ENCODE results near the gene PELI2. TPM values are rescaled to one million over a fixed set of nuclear protein-coding genes. Genes with fewer than 3 reads are reported as not detected.

The PELI2 gene
- total RNA-seq, 2 donors from 2014 or later, result 4.4 to 7.0 TPM

- DNase-seq (ENCODE audit: low spot score), result no peak
- Histone ChIP-seq H3K9me3 (no peaks in the 10 kb centered on the region), H3K27ac (no peak overlapping the region), H3K4me1 (no peaks in the 10 kb centered on the region), H3K27me3 (no peaks in the 10 kb centered on the region), H3K4me3 (no peak overlapping the region), H3K36me3 (no peaks in the 10 kb centered on the region)
- TF ChIP-seq, protein P1, sequence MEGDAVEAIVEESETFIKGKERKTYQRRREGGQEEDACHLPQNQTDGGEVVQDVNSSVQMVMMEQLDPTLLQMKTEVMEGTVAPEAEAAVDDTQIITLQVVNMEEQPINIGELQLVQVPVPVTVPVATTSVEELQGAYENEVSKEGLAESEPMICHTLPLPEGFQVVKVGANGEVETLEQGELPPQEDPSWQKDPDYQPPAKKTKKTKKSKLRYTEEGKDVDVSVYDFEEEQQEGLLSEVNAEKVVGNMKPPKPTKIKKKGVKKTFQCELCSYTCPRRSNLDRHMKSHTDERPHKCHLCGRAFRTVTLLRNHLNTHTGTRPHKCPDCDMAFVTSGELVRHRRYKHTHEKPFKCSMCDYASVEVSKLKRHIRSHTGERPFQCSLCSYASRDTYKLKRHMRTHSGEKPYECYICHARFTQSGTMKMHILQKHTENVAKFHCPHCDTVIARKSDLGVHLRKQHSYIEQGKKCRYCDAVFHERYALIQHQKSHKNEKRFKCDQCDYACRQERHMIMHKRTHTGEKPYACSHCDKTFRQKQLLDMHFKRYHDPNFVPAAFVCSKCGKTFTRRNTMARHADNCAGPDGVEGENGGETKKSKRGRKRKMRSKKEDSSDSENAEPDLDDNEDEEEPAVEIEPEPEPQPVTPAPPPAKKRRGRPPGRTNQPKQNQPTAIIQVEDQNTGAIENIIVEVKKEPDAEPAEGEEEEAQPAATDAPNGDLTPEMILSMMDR (IDR thresholded peaks at IDR 0.05), result no peak
These were observed 155.7 kb downstream of the PELI2 start for GRCh38 chr14:56273951-56274350.

GRCh38 chr14:56274556-56274955 lies 156.3 kb downstream of the PELI2 start:
- no peak overlapping the region for H3K4me3 ChIP-seq
- no peak overlapping the region for H3K27ac ChIP-seq
- no peaks in the 10 kb centered on the region for H3K9me3 ChIP-seq
- no peaks in the 10 kb centered on the region for H3K36me3 ChIP-seq
- TF ChIP-seq, protein P1 (IDR thresholded peaks at IDR 0.05), result no peak
- no peaks in the 10 kb centered on the region for H3K4me1 ChIP-seq
- no peak for DNase-seq (ENCODE audit: low spot score)
- no peaks in the 10 kb centered on the region for H3K27me3 ChIP-seq

- DNase-seq (ENCODE audit: low spot score), result no peak
- TF ChIP-seq, protein P1 (IDR thresholded peaks at IDR 0.05), result no peak
- Histone ChIP-seq H3K4me3 (no peak overlapping the region), H3K4me1 (no peaks in the 10 kb centered on the region), H3K27me3 (no peaks in the 10 kb centered on the region), H3K9me3 (no peaks in the 10 kb centered on the region), H3K27ac (no peak overlapping the region), H3K36me3 (no peaks in the 10 kb centered on the region)
These were observed 157.9 kb downstream of the PELI2 start for GRCh38 chr14:56276108-56276507.

DNA sequence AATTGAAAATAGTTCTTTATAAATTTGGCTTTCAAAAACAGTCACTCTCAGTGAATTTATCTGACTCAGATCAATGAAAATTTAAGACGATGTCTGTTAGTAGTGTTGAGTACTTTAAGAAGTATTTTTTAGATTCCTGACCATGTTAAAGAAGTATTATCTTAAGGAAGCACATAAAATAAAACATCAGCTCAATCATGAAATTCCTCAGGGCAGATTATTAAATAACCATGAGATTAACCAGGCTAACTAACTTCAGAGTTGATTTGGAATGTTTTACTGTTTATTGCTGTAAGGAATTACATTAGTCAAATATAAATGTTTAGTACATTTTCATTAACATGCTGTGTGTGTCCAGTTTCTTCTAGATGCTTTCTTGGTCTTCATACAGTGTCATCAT lies 160.2 kb downstream of the PELI2 start:
- no peak for DNase-seq (ENCODE audit: low spot score)

GRCh38 chr14:56280843-56281242 lies 162.6 kb downstream of the PELI2 start:
- TF ChIP-seq, protein P1 (IDR thresholded peaks at IDR 0.05), result no peak
- Histone ChIP-seq H3K27me3 (no peaks in the 10 kb centered on the region), H3K9me3 (no peaks in the 10 kb centered on the region)

More for the DNA sequence above, 160.2 kb downstream of the PELI2 start:
- TF ChIP-seq, protein P1 (IDR thresholded peaks at IDR 0.05), result no peak
- Histone ChIP-seq H3K36me3 (no peaks in the 10 kb centered on the region), H3K4me1 (no peaks in the 10 kb centered on the region), H3K9me3 (no peaks in the 10 kb centered on the region), H3K4me3 (no peak overlapping the region), H3K27ac (no peak overlapping the region), H3K27me3 (no peaks in the 10 kb centered on the region)

DNA sequence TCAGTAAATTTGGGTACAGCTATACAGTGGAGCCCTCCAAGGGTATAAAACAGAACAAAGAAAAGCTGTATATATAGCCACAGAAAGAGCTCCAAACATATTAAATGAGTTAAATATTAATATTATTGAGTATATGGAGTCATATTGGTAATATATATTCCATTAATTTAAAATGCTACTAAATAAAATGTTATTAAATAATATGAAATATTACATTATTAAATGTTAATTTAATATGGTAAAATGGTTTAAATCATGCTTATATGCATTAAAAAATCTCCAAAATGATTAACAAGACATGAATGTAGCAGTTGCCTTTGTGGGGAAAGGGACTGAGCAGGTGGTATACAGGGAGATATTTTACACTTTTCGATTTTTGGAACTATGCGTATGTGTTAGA lies 164.0 kb downstream of the PELI2 start:
- TF ChIP-seq, protein P1 (IDR thresholded peaks at IDR 0.05), result no peak
- Histone ChIP-seq H3K4me1 (no peaks in the 10 kb centered on the region), H3K36me3 (no peaks in the 10 kb centered on the region), H3K9me3 (no peaks in the 10 kb centered on the region), H3K27me3 (no peaks in the 10 kb centered on the region), H3K4me3 (no peak overlapping the region), H3K27ac (no peak overlapping the region)
- DNase-seq (ENCODE audit: low spot score), result no peak

More at GRCh38 chr14:56280843-56281242, 162.6 kb downstream of the PELI2 start:
- H3K4me3 ChIP-seq, result no peak overlapping the region
- H3K4me1 ChIP-seq, result no peaks in the 10 kb centered on the region
- no peak overlapping the region for H3K27ac ChIP-seq
- DNase-seq (ENCODE audit: low spot score), result no peak
- H3K36me3 ChIP-seq, result no peaks in the 10 kb centered on the region

All from right atrium auricular region (tissue), 2 donors.